ENCODE results near the gene RTL5. TPM values are rescaled to one million over a fixed set of nuclear protein-coding genes. Genes with fewer than 3 reads are reported as not detected.

The RTL5 gene
- total RNA-seq, 1 experiment from 2014 or later, result not detected

DNA sequence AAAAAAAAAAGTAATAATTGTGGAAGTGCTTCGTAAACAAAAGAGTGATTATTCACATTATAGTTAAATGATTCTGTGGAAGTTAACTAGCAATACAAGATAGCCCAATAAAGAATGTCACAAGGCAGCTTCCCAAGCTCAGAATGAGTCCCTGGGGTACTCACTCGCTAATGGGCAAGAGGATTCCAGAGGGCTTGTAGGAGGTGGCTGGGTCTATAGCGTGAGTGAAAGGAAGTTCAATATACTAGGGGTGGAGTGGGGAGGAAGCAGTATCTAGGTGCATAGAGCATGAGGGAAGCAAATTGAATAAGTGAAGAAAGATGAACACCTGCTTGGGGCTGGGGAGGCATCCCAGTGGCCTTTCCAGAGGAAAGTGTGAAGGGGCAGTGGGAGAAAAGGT lies 42.5 kb downstream of the RTL5 start:
- Mint-ChIP-seq H3K36me3 (ENCODE audit: insufficient read depth, unreplicated experiment) (no peaks in the 10 kb centered on the region), H3K27ac (ENCODE audit: low read depth, unreplicated experiment) (no peak overlapping the region), H3K4me1 (ENCODE audit: insufficient read depth, unreplicated experiment) (no peaks in the 10 kb centered on the region), H3K27me3 (ENCODE audit: insufficient read depth, unreplicated experiment) (peaks cover 92% of the 10 kb centered on the region), H3K4me3 (ENCODE audit: unreplicated experiment) (no peak overlapping the region), H3K9me3 (ENCODE audit: unreplicated experiment) (no peaks in the 10 kb centered on the region)
- CTCF ChIA-PET, result interaction anchor here (0.7 kb wide), 1 partner anchor 70 kb away, joined by 4 read pairs; no protein-coding TSS in a partner anchor
- BruUV-seq (replicated peaks), result no TSS peak
- no peak for DNase-seq (ENCODE audit: unreplicated experiment)
- TF ChIP-seq CTCF (IDR thresholded peaks at IDR 0.05; ENCODE audit: unreplicated experiment), result no peak
- POLR2A ChIA-PET, result no interaction called here
- intact Hi-C loops (cut with micrococcal nuclease), result no loop called here

GRCh38 chrX:72088761-72089160 lies 43.0 kb downstream of the RTL5 start:
- H3K9me3 Mint-ChIP-seq (ENCODE audit: unreplicated experiment), result no peaks in the 10 kb centered on the region
- TF ChIP-seq CTCF (IDR thresholded peaks at IDR 0.05; ENCODE audit: unreplicated experiment), result no peak
- H3K36me3 Mint-ChIP-seq (ENCODE audit: insufficient read depth, unreplicated experiment), result no peaks in the 10 kb centered on the region
- DNase-seq (ENCODE audit: unreplicated experiment), result no peak
- H3K4me1 Mint-ChIP-seq (ENCODE audit: insufficient read depth, unreplicated experiment), result no peaks in the 10 kb centered on the region
- no peak overlapping the region for H3K27ac Mint-ChIP-seq (ENCODE audit: low read depth, unreplicated experiment)
- ChIA-PET POLR2A (no interaction called here), CTCF (interaction anchor here (0.7 kb wide), 1 partner anchor 69 kb away, joined by 4 read pairs; no protein-coding TSS in a partner anchor)
- no TSS peak for BruUV-seq (replicated peaks)
- no peak overlapping the region for H3K4me3 Mint-ChIP-seq (ENCODE audit: unreplicated experiment)
- intact Hi-C loops (cut with micrococcal nuclease), result no loop called here
- H3K27me3 Mint-ChIP-seq (ENCODE audit: insufficient read depth, unreplicated experiment), result peaks cover 92% of the 10 kb centered on the region

- intact Hi-C loops (cut with micrococcal nuclease), result no loop called here
- Mint-ChIP-seq H3K4me3 (ENCODE audit: unreplicated experiment) (no peak overlapping the region), H3K27ac (ENCODE audit: low read depth, unreplicated experiment) (no peak overlapping the region), H3K4me1 (ENCODE audit: insufficient read depth, unreplicated experiment) (no peaks in the 10 kb centered on the region), H3K9me3 (ENCODE audit: unreplicated experiment) (no peaks in the 10 kb centered on the region), H3K36me3 (ENCODE audit: insufficient read depth, unreplicated experiment) (no peaks in the 10 kb centered on the region), H3K27me3 (ENCODE audit: insufficient read depth, unreplicated experiment) (peaks cover 88% of the 10 kb centered on the region)
- no TSS peak for BruUV-seq (replicated peaks)
- CTCF ChIA-PET, result no interaction called here
- no peak for DNase-seq (ENCODE audit: unreplicated experiment)
- POLR2A ChIA-PET, result no interaction called here
- no peak for TF ChIP-seq CTCF (IDR thresholded peaks at IDR 0.05; ENCODE audit: unreplicated experiment)
These were observed 44.7 kb downstream of the RTL5 start for GRCh38 chrX:72086995-72087394.

DNA sequence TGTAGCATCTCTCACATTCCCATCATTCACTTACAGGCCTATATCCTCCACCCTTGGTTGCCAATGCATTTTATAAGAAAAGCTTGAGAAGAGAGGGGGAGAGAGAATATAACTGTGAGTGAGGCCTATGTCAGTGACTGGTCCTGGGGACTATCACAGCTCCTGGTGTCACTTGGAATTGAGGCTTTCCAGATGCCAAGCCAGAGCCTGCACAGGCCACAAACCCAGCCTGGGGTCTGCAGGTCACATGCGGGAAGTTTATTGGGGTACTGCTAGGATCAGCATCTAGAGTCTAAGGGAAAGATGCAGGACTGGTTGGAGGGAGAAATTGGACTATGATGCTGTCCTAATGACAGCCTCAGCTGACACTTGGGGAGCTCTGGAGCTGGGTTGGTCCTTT lies 47.6 kb downstream of the RTL5 start:
- Mint-ChIP-seq H3K9me3 (ENCODE audit: unreplicated experiment) (no peaks in the 10 kb centered on the region), H3K4me1 (ENCODE audit: insufficient read depth, unreplicated experiment) (no peaks in the 10 kb centered on the region), H3K27ac (ENCODE audit: low read depth, unreplicated experiment) (no peak overlapping the region), H3K36me3 (ENCODE audit: insufficient read depth, unreplicated experiment) (no peaks in the 10 kb centered on the region), H3K27me3 (ENCODE audit: insufficient read depth, unreplicated experiment) (peaks cover 89% of the 10 kb centered on the region), H3K4me3 (ENCODE audit: unreplicated experiment) (no peak overlapping the region)
- TF ChIP-seq CTCF (IDR thresholded peaks at IDR 0.05; ENCODE audit: unreplicated experiment), result no peak
- CTCF ChIA-PET, result no interaction called here
- intact Hi-C loops (cut with micrococcal nuclease), result no loop called here
- POLR2A ChIA-PET, result no interaction called here
- no peak for DNase-seq (ENCODE audit: unreplicated experiment)
- BruUV-seq (replicated peaks), result no TSS peak
